ELR (cell line): ENCODE results near the gene SYCP2L.
"Not testable (repeated sequence)": the region's sequence is repeated elsewhere in the genome, so short reads cannot be mapped to it uniquely, and the experiment has no call there.

Experiments used
- DNase-seq: peaks from one replicate; pipeline ENCODE4 v3.0.0-alpha.2; 2015; ENCODE audit warnings: low read depth

The SYCP2L gene

DNA sequence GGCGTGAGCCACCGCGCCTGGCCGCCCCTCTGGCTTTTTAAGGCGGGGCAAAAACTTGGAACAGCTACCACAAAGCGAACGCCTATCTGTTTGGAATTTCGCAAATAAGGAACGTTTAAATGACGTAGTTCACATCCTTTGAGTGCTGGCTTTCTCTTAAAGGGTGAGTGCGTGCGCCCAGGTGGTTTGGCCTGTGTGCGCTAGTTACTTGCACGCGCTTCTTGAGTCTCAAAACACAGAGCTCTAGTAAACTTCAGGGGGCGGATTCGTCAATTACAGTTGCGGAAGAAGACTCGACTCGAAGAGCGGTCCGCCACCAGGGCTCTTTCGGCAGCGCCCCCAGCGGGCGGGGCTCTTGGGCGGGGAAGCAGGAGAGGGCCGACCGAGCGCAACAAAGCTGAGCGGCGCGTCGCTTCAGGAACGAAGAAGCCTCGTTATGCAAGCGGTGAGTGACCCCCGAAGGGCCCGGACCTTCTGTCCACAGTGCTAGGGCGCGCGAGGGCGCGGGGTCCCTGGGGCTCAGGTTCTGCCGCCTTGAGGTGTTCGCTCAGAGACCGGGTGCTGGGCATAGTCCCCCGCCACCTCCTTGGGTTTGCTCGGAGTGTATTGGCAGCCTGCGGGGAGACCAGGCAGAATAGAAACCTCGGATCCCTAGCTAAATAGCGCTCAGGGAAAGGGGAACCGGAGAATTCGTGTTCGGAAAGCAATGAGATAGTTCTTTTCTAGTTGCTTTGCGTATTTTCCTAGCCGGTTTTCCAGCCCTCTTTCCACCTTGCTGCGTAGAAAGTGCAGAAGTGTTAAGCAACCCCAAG lies at the start of gene SYCP2L:
Gene SYCP2L (plus strand): TSS at position 362 of the 812 bp plus-strand sequence. CDS start 75 bp downstream, at position 437.
- DNase-seq, result no peak

- DNase-seq, result peak; percentile 20
Observed at GRCh38 chr6:10837622-10837994, 49.2 kb upstream of the SYCP2L start.

GRCh38 chr6:10837995-10838793 lies 48.7 kb upstream of the SYCP2L start, which contains the start of gene MAK:
Gene MAK, minus strand, starts transcription at chr6:10838539. Its CDS starts 7,891 bp downstream, at chr6:10830648.
- peak; percentile 87 for DNase-seq

- no peak for DNase-seq
Observed at GRCh38 chr6:10838794-10839333, 48.0 kb upstream of the SYCP2L start.

GRCh38 chr6:10843554-10843953 lies 43.3 kb upstream of the SYCP2L start:
- DNase-seq, result no peak

DNA sequence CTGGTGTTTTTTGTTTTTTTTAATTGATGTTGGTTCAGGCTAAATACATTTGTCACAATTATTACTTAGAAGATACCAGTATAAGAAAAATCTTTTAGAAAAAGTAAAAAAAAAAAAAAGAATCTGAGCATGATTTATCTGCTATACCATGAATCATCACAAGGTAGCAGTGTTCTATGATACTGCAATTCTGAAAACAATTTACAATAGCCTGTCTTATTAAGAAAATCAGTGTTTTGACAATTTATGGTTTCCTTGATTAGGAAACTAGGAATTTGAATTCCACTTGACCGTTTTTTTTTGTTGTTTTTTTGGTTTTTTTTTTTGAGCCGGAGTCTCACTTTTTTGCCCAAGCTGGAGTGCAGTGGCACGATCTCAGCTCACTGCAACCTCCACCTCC lies 39.2 kb upstream of the SYCP2L start:
- DNase-seq, result peak; percentile 34

- no peak for DNase-seq
Observed at GRCh38 chr6:10849901-10850300, 37.0 kb upstream of the SYCP2L start.

GRCh38 chr6:10850728-10851127 lies 36.1 kb upstream of the SYCP2L start:
- no peak for DNase-seq

GRCh38 chr6:10852361-10852960 lies 34.4 kb upstream of the SYCP2L start:
- no peak for DNase-seq

DNA sequence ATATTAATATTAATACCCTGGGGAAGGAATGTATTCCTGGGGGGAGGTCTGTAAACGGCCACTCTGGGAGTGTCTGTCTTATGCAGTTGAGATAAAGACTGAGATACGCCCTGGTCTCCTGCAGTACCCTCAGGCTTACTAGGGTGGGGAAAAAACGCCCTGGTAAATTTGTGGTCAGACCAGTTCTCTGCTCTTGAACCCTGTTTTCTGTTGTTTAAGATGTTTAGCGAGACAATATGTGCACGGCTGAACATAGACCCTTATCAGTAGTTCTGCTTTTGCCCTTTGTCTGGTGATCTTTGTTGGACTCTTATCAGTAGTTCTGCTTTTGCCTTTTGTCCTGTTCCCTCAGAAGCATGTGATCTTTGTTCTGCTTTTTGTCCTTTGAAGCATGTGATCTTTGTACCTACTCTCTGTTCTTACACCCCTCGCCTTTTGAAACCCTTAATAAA lies 33.0 kb upstream of the SYCP2L start:
- not testable (repeated sequence) for DNase-seq

DNA sequence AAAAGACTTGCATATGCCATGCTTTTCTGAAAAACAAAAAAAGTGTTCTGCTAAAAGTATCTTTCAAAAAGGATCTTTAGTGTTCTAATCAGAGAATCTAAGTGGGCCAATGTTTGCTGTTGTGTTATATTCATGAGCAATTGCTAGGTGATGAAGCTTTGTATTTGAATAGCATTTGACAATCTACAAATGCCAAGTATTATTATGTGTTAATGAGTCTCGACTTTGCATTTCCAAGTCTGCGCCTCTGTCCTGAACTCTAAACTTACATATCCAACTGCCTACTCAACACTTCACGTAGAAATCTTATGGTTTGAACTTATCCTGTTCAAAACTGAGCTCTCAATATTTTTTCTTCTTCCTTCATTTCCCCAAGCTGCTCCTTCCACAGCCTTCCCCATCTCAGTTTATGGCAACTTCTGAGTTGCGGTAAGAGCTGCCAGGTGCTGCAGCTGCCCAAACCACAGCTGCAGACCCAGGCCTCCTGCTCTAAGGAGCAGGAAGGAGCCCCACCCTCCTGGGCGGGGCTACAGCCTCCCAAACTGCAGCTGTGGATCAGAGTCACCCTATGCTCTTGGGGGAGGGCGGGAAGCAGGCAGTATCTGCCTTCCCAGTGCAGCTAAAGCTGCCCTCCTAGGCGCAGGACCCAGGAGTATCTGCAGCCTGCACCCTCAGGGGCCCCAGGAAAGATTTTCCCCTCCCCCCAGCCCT lies 31.8 kb upstream of the SYCP2L start:
- no peak for DNase-seq

GRCh38 chr6:10857259-10857658 lies 29.6 kb upstream of the SYCP2L start:
- DNase-seq, result no peak

DNA sequence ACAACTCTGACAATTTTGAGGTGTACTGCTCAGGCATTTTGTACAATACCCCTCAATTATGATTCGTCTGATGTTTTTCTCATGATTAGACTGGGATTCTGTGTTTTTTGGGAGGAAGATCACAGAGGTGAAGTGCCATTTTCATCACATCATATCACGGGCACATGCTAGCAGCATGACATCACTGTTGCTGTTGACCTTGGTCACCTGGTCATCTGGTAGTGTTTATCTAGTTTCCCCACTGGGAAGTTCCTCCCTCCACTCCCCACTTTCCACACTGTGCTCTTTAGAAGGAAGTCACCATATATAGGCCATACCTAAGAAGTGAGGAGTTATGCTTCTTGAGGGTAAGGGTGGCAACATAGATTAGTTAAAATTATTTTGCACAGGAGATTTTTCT lies 25.8 kb upstream of the SYCP2L start:
- DNase-seq, result no peak

DNA sequence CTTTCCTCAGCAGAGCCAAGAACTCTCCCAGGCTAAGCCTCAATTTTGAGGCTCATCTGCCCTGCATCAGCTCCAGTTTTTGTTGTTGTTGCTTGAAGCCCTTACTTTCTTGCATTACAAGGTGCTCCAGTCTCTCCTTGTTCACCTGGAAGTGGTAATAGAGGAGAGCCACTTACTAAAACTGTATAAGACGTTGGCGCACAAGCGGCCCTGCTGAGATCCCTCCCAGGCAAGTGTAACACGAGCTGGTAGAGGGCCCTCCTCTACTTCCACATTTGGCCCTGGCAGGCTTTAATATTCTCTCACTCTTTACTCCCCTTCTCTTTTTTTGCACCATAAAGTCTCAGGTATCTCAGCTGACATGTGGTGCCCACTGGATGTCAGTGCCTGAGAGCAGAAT lies 24.5 kb upstream of the SYCP2L start:
- no peak for DNase-seq

GRCh38 chr6:10863031-10863430 lies 23.8 kb upstream of the SYCP2L start:
- not testable (repeated sequence) for DNase-seq

DNA sequence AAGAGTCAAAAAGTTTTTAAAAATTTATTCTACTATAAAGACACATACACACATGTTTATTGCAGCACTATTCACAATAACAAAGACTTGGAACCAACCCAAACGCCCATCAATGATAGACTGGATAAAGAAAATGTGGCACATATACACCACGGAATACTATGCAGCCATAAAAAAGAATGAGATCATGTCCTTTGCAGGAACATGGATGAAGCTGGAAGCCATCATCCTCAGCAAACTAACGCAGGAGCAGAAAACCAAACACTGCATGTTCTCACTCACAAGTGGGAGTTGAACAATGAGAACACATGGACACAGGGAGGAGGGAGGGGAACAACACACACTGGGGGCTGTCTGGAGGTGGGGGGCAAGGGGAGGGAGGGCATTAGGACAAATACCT lies 20.1 kb upstream of the SYCP2L start:
- DNase-seq, result not testable (repeated sequence)

GRCh38 chr6:10867952-10868351 lies 18.9 kb upstream of the SYCP2L start:
- no peak for DNase-seq

GRCh38 chr6:10873374-10873773 lies 13.5 kb upstream of the SYCP2L start:
- DNase-seq, result no peak

DNA sequence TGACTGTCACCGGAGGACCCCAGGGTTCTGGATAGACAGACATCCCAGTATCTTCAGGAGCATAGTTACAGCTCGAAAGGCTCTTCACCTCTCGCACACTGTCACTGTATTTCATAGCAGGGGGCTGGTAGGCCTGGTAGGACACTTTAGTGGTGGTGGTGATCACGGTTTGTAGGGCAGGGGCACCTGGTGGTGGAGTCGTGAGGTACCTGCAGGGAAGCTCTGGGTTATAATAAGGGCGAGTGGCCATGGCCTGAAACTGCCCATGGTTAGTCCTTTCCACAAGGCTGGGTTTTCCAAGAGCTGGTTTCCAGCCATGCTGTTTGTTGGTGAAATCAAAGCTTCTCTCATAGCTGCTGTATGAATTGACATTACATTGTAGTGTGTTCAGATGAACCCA lies 12.6 kb upstream of the SYCP2L start:
- no peak for DNase-seq

DNA sequence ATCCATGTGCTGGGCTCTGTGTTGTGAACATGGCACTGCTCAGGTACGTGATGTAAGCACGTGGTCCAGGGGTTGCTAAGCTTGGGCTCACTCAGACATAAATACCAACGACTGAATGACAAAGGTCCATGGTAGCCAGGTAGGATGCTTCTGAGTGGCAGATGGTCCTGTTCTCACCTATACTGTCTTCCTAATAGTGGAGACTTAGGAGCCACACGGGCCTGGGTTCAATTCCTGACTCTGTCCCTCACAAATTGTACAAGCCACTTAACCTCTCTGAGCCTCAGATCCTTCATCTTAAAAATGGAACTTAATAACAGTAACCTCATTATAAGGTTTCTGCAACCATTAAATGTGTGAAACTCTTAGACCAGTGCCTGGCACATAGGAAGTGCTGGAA lies 11.8 kb upstream of the SYCP2L start:
- DNase-seq, result no peak

DNA sequence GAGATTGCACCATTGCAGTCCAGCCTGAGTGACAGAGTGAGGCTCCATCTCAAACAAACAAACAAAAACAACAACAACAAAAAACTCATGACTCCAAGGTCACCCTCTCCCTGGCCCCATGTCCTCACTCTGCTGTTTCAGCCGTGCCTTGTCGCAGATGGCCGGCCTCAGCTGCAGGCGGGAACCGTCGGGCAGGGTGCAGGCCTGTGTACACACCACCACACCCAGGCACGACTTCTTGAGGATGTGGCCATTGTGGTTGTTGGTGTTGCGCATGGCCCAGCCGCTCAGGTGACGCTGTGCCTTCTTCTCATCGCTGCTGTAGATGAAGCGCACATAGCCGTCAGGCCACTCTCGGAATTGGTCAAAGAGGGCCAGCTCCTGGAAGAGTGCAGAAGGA lies 9.8 kb upstream of the SYCP2L start:
- DNase-seq, result no peak

GRCh38 chr6:10877871-10878270 lies 9.0 kb upstream of the SYCP2L start:
- DNase-seq, result no peak
